PC-3 (cell line): ENCODE data around the gene KAT7.

ENCODE experiments used
- CTCF ChIP-seq: fragments of 300-600 bp; sonication (generic); conservative IDR thresholded peaks from 2 replicates; pipeline ENCODE4 v1.5.1; 2017; ENCODE audit warnings: antibody characterized with exemption, low read depth, mild to moderate bottlenecking, low read length
- EZH2 ChIP-seq: fragments of 300-600 bp; sonication (generic); IDR thresholded peaks from one replicate; pipeline ENCODE4 v1.6.1; 2017; ENCODE audit warnings: antibody characterized with exemption, mild to moderate bottlenecking, low read length; ENCODE audit not compliant: unreplicated experiment

- TF ChIP-seq EZH2 (no peak), CTCF (no peak)
Observed at GRCh38 chr17:49882434-49882833, 94.0 kb downstream of the KAT7 start.
